ENCODE measurements around the gene FOXA2.
"Not testable (repeated sequence)": the region's sequence is repeated elsewhere in the genome, so short reads cannot be mapped to it uniquely, and the experiment has no call there.

The FOXA2 gene

GRCh38 chr20:22567944-22568871 lies 16.2 kb downstream of the FOXA2 start:
- DNase-seq: no peak

GRCh38 chr20:22566876-22567658 lies 17.3 kb downstream of the FOXA2 start:
- DNase-seq: no peak

GRCh38 chr20:22563062-22563965 lies 21.1 kb downstream of the FOXA2 start:
- DNase-seq: no peak

GRCh38 chr20:22562620-22563019 lies 21.8 kb downstream of the FOXA2 start:
- no peak for DNase-seq

- DNase-seq: no peak
These were observed 22.3 kb downstream of the FOXA2 start for GRCh38 chr20:22561965-22562577.

- no peak for DNase-seq
These were observed 23.6 kb downstream of the FOXA2 start for GRCh38 chr20:22560817-22561216.

GRCh38 chr20:22559711-22560318 lies 24.6 kb downstream of the FOXA2 start:
- no peak for DNase-seq

GRCh38 chr20:22557403-22558276 lies 26.7 kb downstream of the FOXA2 start:
- no peak for DNase-seq

- no peak for DNase-seq
These were observed 27.8 kb downstream of the FOXA2 start for GRCh38 chr20:22556565-22557056.

- DNase-seq: no peak
These were observed 28.4 kb downstream of the FOXA2 start for GRCh38 chr20:22555791-22556564.

- no peak for DNase-seq
These were observed 30.0 kb downstream of the FOXA2 start for GRCh38 chr20:22554391-22554790.

GRCh38 chr20:22550514-22550913 lies 33.9 kb downstream of the FOXA2 start:
- DNase-seq: not testable (repeated sequence)

GRCh38 chr20:22548040-22548439 lies 36.3 kb downstream of the FOXA2 start:
- no peak for DNase-seq

GRCh38 chr20:22546344-22546743 lies 38.0 kb downstream of the FOXA2 start:
- no peak for DNase-seq

- DNase-seq: no peak
These were observed 39.3 kb downstream of the FOXA2 start for GRCh38 chr20:22545045-22545444.

- DNase-seq: no peak
These were observed 39.9 kb downstream of the FOXA2 start for GRCh38 chr20:22544462-22544861.

- DNase-seq: no peak
These were observed 41.9 kb downstream of the FOXA2 start for GRCh38 chr20:22542427-22542826.

GRCh38 chr20:22540832-22541231 lies 43.5 kb downstream of the FOXA2 start:
- no peak for DNase-seq

GRCh38 chr20:22536956-22537756 lies 47.2 kb downstream of the FOXA2 start:
- DNase-seq: no peak
